22Rv1 (cell line): ENCODE data around the gene AP1S3.

Experiments
- CTCF ChIP-seq: fragments of 450-650 bp; IDR thresholded peaks from 2 replicates; pipeline ENCODE4 v1.5.1; 2017; ENCODE audit warnings: mild to moderate bottlenecking
- ZFX ChIP-seq: fragments of 450-650 bp; IDR thresholded peaks from 2 replicates; pipeline ENCODE4 v1.6.1; 2017; ENCODE audit warnings: antibody characterized with exemption, borderline replicate concordance

- TF ChIP-seq CTCF, result no peak
- TF ChIP-seq ZFX, result no peak
Observed at GRCh38 chr2:223826995-223827394, 10.4 kb downstream of the AP1S3 start.
